WTC11 (cell line): ENCODE data around the gene CDX1. TPM values are rescaled to one million over a fixed set of nuclear protein-coding genes. Genes with fewer than 3 reads are reported as not detected.

Experiments used
- ATAC-seq: fragments of 200-7000 bp; cut with Tn5 transposase; 2 replicates; pipeline ENCODE4 v1.10.0; 2021; ENCODE audit warnings: mild to moderate bottlenecking, moderate library complexity
- CTCF ChIA-PET: fragments of 300-600 bp; sonication (Branson Sonifier 250); formaldehyde crosslinking; loops from one replicate; lab custom pipeline; 2021; ENCODE audit warnings: antibody characterized with exemption; lab: Charles Lee
- POLR2A ChIA-PET: fragments of 350-600 bp; sonication (Branson Sonifier 250); formaldehyde crosslinking; loops from one replicate; lab custom pipeline; 2021; ENCODE audit warnings: antibody characterized with exemption; lab: Charles Lee
- DNase-seq: peaks from one replicate; pipeline ENCODE4 v3.0.0; 2021; ENCODE audit warnings: low spot score
- H3K27ac Mint-ChIP-seq: 2 replicates; pipeline ENCODE4 v1.8.0; 2021; ENCODE audit warnings: mixed read lengths
- H3K27me3 Mint-ChIP-seq: 2 replicates; pipeline ENCODE4 v1.8.0; 2021; ENCODE audit warnings: low read depth, mild to moderate bottlenecking, moderate library complexity, mixed read lengths
- H3K36me3 Mint-ChIP-seq: 2 replicates; pipeline ENCODE4 v1.8.0; 2021; ENCODE audit warnings: mixed read lengths
- H3K4me1 Mint-ChIP-seq: 2 replicates; pipeline ENCODE4 v1.8.0; 2022; ENCODE audit warnings: mixed read lengths
- H3K4me3 Mint-ChIP-seq: 2 replicates; pipeline ENCODE4 v1.8.0; 2021; ENCODE audit warnings: mild to moderate bottlenecking, moderate library complexity, mixed read lengths
- H3K9me3 Mint-ChIP-seq: 2 replicates; pipeline ENCODE4 v1.8.0; 2021; ENCODE audit warnings: mixed read lengths
- AFF4 ChIP-seq: sonication (generic); formaldehyde crosslinking; IDR thresholded peaks from 2 replicates; pipeline ENCODE4 v1.8.1; 2023; ENCODE audit warnings: mild to moderate bottlenecking, missing genetic modification reagents, borderline replicate concordance
- CDX4 ChIP-seq: fragments of 250-450 bp; sonication (Bioruptor Pico); IDR thresholded peaks from 2 replicates; pipeline ENCODE4 v1.9.0; 2021; ENCODE audit warnings: moderate library complexity, mild to moderate bottlenecking, inconsistent platforms, borderline replicate concordance
- ERG ChIP-seq: fragments of 250-450 bp; sonication (Bioruptor Pico); IDR thresholded peaks from 2 replicates; pipeline ENCODE4 v1.8.0; 2021; ENCODE audit warnings: mild to moderate bottlenecking
- FOXP4 ChIP-seq: sonication (generic); formaldehyde crosslinking; IDR thresholded peaks from 2 replicates; pipeline ENCODE4 v1.8.0; 2022; ENCODE audit warnings: mild to moderate bottlenecking, missing genetic modification reagents
- KAT7 ChIP-seq: sonication (generic); formaldehyde crosslinking; IDR thresholded peaks from 2 replicates; pipeline ENCODE4 v1.8.1; 2023; ENCODE audit warnings: missing genetic modification reagents, mild to moderate bottlenecking, borderline replicate concordance
- MLX ChIP-seq: sonication (generic); formaldehyde crosslinking; IDR thresholded peaks from 2 replicates; pipeline ENCODE4 v1.8.1; 2023; ENCODE audit warnings: mild to moderate bottlenecking, missing genetic modification reagents, moderate library complexity
- USF2 ChIP-seq: sonication (generic); formaldehyde crosslinking; IDR thresholded peaks from 2 replicates; pipeline ENCODE4 v1.8.1; 2023; ENCODE audit warnings: mild to moderate bottlenecking, missing genetic modification reagents, moderate library complexity
- ZMAT4 ChIP-seq: fragments of 250-450 bp; sonication (Bioruptor Pico); IDR thresholded peaks from 2 replicates; pipeline ENCODE4 v1.9.0; 2021; ENCODE audit warnings: mild to moderate bottlenecking
- ZNF263 ChIP-seq: sonication (generic); formaldehyde crosslinking; IDR thresholded peaks from 2 replicates; pipeline ENCODE4 v1.8.1; 2022; ENCODE audit warnings: low read depth, mild to moderate bottlenecking, moderate library complexity, missing genetic modification reagents
- ZNF281 ChIP-seq: sonication (generic); formaldehyde crosslinking; IDR thresholded peaks from 2 replicates; pipeline ENCODE4 v1.8.0; 2023; ENCODE audit warnings: mild to moderate bottlenecking, missing genetic modification reagents
- ZSCAN18 ChIP-seq: fragments of 250-450 bp; sonication (Bioruptor Pico); IDR thresholded peaks from 2 replicates; pipeline ENCODE4 v2.1.2; 2022; ENCODE audit warnings: mild to moderate bottlenecking, moderate library complexity
- total RNA-seq: library from RNA; stranded (reverse); gene quantifications from 3 replicates; pipeline ENCODE4 v1.2.3, GENCODE V29; 2021

CDX1 gene
- total RNA-seq, 1 experiment from 2014 or later: 0.13 TPM

GRCh38 chr5:150172556-150172955, 6.0 kb downstream of the CDX1 start (continued):
- no peak for TF ChIP-seq AFF4 (CRISPR knock-in tag)
- TF ChIP-seq ZMAT4 (CRISPR knock-in tag): no peak
- no peak for TF ChIP-seq ZNF263 (CRISPR knock-in tag)
- no peak for TF ChIP-seq USF2 (CRISPR knock-in tag)
- TF ChIP-seq KAT7 (CRISPR knock-in tag): no peak
- no peak for TF ChIP-seq ERG (CRISPR knock-in tag)
- no peak for TF ChIP-seq MLX (CRISPR knock-in tag)
- TF ChIP-seq, all 79 proteins: peak for 0

GRCh38 chr5:150173161-150173560, 6.6 kb downstream of the CDX1 start:
- POLR2A ChIA-PET: no interaction called here
- Mint-ChIP-seq H3K9me3 (no peaks in the 10 kb centered on the region), H3K27ac (no peak overlapping the region), H3K36me3 (no peaks in the 10 kb centered on the region), H3K4me3 (no peak overlapping the region), H3K4me1 (no peaks in the 10 kb centered on the region), H3K27me3 (peaks cover 61% of the 10 kb centered on the region)
- ATAC-seq (no peak), DNase-seq (no peak)
- TF ChIP-seq ZSCAN18 (CRISPR knock-in tag) (no peak), CDX4 (no peak), FOXP4 (CRISPR knock-in tag) (no peak), ZNF281 (CRISPR knock-in tag) (no peak)
- CTCF ChIA-PET: interaction anchor here (0.9 to 2.7 kb wide), 4 partner anchors 11 to 42 kb away, joined by 3 to 7 read pairs (median 4); partner anchors contain the start of gene SLC6A7
